HG03342 (cell line): Measurements from ENCODE around the gene NKX2-2.

Experiments used
- ATAC-seq: cut with Tn5 transposase; IDR thresholded peaks from one replicate; pipeline ENCODE4 v1.9.1; 2021; ENCODE audit warnings: mild to moderate bottlenecking, moderate library complexity; ENCODE audit not compliant: unreplicated experiment

NKX2-2 gene

DNA sequence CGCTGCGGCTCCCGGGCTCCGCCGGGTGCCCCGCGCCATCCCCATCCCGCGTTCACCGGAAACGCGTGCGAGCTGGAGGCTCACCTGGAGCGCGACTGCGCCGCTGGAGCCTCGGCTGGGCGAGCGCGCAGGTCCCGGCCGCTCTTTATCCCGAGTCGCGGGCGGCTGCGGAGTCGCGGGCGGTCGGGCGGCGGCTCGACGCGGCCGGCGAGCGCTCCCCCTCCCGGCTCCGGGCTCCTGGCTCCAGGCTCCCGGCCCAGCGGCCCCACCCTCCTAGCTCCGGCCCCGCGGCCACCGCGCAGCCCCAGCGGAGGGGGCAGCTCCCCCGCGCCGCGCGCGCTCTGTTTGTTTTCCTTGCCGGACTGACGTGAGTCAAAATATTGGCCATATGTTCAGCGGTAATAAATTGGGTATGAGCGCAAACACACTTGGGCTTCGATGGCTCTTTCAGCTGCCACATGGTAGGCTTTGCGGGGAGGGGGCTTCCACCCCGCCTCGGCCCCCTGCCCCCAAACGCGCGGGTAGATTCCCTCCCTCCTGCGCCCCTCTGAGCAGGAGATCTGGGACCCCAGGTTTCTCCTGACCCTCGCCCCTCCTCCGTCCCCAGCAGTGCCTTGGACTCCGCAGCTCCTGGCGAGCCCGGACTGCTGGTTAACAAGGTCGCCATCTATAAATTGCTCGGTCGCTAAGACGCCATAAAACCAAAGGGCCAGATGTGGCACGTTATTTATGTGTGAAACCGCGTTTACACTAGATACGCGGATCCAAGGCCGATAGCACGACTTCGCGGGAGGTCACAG, 8.8 kb upstream of the NKX2-2 start:
- no peak for ATAC-seq

DNA sequence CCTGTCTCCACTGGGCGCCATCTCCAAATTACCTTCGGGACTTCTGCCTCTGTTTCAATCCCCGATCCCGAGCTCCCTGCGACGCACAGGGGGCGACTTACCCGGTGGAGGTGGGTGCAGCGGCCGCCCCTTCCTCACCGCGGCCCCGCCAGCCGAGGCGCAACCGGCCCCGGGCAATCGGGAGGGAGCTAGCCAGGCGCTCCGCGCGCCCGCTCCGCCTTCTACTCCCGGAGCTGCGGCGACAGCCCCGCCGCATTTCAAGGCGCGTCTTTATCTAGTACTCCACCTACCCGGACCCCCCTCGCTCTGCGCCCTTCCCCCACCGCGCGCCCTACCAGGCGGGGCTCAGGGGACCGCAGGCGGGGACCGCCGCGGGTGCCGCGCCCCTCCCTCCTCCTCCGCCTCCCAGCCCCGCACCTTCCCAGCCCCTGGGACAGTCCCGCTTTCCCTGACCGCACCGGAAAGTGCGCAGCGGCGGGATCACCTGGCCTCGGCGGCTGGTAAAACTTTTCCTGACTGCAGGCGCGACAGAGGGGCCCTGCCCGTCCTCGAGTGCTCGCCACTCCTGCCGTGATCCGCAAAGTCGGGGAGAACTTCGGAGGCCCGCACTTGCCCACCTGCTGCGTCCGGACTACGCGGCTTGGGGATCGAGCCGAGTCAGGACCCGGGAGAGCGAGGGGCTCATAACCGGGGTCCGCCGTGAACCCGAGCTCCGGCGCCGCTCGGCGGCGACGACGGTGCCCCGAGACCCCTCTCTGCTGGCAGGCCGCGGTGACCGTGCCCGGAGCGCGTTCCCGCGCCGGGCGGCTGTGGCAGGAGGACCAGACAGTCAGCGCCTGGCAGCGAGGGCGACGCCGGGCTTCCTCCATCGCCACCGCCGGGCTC, 8.0 kb upstream of the NKX2-2 start:
- no peak for ATAC-seq

DNA sequence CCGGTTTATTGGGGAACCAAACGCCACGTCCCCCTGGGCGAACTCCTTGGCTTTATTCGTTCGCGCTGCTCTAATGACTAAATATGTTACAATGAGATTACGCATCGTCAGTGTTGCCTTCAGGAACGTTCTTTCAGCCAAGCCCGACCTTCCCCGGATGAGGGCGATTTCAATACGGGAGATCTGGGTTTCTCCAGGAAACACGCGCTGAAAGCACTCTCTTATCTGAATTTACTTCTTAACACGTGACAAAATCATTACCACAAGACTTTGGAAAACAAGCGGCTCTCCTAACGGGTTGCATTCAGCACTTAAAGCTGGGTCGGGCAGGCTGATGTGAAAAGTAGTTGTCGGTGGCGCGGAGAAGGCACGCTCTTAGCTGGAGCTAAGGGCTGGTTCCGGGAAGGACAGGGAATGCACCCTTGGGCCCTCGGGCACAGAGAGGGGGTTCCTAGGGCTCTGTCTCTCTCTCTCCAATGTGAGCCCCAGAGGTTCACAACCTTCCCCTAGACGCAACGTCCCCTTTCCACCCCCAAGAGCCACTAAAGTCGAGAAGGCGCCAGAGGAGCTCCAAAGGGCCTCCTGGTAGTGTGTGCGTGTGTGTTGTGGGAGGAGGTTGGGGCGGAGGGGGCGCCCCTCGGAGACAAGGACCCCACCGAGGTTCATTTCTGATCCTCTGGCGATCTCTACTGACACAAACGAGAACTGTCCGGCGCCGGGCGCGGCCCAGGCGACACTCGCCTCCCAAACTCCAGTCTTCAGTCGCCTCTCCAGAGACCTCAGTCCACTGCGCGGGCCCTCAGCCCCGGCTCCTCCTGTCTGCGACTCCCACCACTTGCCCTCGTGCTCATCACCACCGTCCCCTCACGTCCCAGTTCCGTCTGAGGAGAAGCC, 7.1 kb upstream of the NKX2-2 start:
- no peak for ATAC-seq

DNA sequence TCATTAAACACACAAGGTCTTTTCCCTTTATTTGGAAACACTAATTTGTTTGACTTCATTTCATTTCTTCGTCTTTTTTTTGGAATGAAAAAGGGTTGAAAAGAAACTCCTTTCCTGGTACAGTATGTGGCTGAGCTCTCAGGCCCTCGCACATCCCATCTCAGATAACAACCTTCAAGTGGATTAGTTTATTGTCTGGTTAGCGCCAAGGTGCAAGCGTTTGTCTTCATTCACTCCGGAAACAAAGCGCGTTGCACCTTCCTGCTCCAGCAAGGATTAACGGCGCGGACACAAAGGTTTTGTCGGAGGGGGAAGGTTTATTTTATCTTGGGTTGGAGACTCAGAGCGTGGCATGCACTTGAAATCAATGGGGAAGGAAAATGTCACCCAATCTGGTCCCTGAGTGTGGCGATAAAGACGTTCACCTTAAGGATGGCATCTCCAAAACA, 5.3 kb upstream of the NKX2-2 start:
- no peak for ATAC-seq

DNA sequence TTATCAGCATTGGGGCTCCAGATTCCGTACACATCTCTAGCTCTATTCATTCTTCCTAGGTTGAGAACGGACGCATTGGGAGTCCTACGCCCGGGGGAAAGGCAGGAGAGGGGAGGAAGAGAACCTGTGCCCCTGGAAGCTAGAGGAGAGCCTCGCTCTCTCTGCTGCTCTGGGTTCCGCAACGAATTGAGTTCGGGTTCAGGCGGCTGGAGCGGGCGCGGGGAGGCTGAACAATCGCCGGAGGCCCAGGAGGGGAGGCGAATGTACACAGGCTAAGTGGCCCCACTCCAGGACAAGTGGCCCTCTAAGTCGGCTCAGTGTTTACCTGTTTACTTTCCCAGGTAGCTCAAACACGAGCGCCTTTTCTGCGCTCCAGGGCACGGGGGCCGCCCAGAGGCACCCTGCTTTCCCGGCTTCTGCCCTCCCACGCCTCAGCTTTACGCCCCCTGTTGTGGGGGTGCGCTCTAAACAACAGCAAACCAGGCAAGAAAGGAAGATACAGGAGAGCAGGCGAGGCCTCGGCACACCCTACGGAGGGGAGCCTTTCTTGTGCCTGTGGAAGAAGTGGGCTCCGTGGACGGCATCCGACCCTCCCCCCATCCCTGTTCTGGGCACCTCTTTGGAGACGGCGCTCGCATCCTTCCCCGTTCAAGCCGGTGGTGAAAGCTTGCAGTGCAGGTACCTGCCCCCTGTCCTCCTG, 4.6 kb upstream of the NKX2-2 start:
- ATAC-seq, result no peak

DNA sequence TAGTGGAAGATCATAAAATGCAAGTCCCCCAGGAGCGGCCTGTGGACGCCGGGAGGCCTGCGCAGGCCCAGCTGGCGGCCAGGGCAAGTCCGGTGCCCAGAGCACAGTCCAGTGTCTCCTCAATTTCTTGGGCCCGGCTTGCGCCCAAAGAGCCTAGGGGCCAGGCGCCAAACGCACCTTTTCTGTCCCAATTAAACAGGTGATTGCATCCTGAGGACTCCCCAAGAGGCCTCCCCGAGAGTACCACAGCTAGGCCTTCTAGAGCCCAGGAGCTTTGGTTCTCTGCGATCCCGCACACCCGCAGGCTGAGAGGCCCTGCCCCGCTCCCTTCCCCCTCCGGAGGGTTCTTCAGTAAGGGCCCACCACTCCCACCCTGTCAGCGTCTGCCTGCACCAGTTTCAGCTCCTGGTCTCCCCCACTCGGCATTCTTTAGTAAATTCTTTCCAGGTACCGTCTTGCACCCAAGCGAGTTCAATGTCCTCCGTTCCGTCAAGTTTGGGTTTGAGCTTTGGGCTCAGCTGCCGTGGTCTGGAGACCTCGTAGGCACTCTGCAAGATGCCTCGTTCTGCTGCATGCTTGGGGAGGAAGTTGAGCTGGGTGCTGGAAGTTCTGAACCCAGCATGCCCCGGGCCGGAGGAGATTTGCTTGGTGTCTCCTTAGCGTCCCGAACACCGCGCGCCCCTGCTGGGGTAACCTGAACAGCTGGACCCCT, 3.9 kb upstream of the NKX2-2 start:
- no peak for ATAC-seq

DNA sequence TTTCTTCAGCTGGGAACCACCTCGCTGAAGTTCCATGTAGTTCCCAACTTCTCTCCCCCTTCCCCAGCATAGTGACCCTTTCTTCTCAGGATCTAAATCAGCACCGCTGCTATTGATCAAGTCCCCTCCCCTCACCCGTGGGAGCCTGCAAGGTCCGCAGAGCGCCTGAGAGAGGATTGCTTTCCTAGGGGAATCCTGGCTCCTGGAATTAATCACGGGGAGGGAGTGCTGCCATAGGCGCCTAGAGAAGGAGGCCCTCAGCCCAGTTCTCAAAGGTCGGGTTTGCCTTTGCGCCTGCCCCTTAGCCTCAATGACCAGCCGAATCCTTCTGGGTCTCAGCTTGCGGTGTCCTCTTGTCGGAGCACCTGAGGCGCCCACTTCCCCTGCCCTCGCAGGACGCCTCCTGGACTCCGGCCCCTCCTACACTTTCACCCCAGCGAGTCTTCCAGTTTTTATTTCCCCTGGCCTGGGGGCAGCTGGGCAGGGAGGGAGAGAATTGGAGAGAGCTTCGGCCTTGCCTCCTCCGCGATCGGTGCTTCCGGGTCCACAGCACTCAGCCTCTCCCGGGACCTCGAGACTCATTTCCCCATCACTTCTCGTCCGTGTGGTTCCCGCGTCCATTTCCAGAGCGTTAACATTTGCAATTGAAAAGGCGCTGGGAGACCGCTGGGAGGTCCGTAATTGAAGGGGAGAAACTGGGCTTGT, 3.1 kb upstream of the NKX2-2 start:
- no peak for ATAC-seq

DNA sequence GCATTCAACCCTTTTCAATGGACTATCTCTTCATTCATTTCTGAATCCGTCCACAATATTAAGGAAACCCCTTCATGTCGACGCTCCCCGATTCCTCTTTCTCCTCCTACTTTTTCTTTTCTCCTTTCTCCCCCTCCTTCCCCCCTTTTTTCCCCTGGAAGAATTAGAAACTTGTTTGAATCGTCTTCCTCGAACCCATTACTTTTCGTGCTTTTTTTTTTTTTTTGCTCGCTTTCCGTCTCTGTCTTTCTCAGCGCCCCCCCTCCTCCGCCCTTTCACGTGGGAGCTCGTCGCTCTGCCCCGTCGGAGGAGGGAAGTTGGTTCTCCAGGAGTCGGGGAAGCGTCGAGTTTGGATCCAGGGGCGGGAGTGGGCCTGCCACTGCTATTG, 2.3 kb upstream of the NKX2-2 start:
- no peak for ATAC-seq

DNA sequence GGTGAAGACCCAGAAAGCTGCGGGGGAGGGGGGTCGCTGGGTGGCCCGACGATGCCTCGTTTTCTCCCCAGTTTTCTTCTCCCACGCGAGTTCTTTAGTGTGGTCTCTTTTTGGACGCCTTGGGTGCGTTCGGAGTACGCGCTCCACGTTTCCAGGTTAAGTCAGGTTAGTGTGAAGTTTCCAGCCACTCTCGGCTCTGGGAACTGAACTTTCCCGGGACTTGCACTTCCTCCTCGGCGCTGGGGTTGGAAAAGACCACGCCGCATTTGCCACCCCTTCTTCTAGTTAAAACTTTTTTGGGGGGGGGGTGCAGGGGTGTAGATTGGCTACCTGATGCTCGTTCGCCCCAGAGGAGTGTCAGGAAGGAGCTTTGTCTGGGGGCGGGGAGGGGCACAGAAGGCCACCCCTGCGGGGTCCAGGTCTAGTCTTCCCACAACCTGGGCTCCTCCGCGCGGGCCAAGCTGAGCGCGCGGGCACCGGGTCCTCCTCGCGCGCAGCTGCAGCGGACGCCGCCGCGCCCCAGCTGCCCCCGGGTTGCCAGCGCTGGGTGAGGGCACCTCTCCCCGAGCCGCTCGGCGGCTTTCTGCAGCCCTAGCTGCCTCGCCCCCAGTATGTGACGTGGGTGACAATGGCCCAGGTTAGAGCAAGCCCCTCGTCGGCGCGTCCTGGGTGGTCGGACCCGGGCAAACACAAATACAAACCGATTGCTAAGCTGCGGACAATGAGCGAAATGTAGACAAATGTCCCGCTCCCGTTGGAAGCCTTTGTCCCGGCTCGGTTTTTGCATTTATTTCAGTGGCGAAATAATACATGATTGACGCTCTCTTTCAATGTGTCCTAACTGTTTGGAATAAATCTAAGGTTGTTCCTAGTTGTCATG, 1.7 kb upstream of the NKX2-2 start:
- no peak for ATAC-seq

DNA sequence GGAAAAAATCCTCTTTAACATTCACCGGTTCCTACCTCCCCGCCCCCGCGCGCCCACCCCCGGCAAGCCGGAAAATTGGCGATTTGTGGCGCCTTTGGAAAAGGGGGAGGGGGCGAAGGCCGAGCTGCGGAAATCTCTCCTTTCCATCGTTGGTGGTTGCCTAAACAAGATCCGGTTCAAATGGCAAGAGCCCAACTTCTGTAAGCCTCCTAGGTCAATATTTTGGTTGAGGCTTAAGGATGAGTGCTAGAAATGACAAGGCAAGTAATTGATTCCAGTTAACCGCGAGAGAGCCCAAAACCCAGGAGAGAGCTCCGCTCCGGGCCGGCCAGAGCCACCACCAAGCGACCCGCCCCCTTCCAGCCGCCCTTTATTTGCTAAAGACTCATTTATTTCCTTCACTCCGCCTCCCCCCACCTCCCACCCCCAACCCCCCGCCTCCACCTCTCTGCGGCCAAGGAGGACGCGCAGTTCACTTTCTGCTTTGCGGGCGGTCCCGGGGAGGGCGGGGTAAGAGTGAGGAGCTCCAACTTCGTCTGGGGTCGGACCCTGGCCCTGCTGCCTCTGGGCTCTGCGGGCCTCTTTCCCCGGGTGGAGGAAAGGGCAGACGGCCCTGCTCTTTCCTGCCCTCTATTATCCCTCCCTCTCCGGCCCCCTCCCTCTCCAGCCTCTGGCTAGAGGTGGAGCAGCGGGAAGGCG, 838 bp upstream of the NKX2-2 start:
- ATAC-seq, result no peak

DNA sequence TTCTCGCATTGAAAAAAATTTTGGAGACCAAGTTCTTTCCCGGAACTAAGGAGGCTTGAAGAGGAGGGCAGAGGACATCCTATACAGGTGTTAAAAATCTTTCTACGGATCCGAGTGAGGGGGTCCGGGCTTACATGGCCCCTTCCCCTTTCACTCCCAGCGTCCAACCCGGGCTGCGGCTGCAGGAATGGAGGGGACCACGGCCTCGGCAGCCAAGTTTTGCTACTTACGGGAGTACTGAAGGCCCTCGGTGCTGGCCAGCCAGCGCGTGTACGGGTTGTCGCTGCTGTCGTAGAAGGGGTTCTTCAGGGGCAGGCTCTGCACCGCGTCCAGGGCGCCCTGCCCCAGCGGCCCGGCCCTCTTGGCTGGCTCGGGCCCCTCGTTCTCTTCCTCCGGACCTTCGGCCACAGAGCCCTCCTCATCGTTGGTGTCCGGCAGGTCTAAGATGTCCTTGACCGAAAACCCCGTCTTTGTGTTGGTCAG, 642 bp downstream of the NKX2-2 start:
- ATAC-seq, result no peak

DNA sequence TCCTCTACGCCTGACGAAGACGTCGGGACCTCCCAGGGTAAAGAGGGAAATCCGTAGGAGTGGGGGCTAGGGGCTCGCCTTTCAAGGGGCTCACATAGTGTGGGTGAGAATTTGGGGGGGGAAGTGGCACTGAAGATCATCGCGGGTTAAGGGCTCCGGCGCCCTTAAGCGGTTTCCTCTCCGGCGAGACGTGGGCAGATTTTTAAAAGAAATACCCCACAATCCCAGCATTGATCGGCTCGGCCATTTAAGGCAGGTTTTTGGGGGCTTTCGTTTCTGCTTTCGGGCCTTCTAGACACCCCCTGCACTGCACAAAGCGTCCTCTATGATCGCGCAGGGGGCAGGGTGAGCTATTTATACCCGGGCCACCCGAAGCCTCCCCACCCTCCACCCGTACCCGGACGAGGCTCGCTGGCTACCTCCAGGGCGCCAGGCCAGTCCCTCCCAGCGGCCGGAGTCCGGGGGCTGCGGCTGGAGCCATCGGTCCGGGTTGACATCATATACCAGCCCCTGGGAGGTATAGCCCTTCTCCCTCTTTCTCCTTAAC, 1.2 kb downstream of the NKX2-2 start:
- ATAC-seq, result no peak

DNA sequence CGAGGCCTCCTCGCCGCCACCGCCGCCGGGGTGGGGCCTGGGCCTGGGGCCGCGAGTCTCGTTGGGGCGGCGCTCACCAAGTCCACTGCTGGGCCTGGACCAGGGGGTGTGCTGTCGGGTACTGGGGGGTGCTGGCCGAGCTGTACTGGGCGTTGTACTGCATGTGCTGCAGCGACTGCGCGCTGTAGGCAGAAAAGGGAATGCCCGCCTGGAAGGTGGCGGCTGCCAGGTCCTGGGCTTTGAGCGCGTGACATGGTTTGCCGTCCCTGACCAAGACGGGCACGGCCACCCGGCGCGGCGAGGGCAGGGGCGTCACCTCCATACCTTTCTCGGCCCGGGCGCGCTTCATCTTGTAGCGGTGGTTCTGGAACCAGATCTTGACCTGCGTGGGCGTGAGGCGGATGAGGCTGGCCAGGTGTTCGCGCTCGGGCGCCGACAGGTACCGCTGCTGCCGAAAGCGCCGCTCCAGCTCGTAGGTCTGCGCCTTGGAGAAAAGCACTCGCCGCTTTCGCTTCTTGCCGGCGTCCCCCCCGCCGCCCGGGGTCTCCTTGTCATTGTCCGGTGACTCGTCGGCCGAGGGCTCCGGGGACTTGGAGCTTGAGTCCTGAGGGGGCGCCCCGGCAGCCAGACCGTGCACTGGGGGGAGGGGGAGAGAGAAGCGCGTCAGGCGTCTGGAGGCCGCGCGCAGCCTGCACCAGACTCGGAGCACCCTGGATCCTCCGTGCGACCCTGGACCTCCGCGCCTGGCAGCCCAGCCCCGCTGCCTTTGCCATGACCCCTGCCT, 1.8 kb downstream of the NKX2-2 start:
- no peak for ATAC-seq

DNA sequence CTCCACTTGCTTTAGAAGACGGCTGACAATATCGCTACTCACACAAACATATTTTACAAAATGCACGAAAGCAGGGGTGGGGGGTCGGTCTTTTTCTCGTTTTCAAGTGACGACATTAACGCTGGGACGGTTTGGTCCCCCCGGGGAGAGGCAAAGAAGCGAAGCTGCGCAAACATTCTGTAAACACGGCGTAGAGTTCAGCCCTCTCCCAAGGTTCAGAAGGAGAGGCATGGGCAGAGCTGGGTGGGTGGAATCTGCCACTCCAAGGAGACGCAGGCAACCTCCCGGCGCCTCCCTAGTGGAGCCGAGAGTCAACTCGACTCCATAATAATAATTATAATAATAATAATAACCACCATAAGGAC, 2.4 kb downstream of the NKX2-2 start:
- ATAC-seq, result no peak

DNA sequence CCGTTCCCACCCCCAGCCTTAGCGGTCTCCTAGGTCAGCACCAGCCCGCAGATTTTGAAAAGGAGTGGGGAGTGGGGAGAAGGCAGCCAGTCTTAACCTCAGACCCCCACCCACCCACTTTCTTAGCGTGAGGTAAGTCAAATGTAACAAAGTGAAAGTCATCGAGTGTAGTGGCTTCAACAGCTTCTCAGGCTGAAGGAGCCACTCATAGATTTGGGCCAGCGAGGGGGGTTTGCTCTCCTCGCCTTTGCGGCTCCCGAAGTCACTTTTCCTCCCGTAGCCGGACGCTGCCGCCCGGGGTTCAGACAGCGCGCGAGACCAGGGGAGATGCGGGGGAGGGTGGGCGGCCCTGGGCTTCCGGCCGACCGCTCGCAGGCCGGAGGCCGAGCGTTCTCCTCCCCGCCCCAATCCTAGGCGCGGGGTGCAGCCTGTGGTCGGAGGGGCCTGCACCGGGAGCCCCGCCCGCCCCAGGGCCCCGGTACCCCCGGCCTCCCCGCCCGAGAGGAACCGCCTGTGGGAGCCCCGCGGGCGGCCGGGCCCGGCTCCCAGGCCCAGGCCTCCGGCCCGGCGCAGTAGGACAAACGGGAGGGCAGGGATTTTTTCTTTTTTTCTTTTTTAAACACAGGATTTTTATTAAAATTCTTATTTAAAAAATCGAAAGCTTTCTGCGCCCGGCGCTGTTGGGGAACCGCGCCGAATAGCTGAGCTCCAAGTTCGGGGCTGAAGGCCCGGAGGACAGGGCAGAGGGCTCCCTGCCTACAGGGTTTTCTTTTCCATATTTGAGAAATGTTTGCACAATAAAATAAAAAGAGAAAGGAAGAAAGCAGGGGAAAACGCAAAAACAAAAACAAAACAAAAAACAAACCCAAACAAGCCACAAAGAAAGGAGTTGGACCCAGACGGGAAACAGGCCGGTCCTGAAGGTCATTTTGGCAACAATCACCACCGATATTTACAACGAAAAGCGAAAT, 3.2 kb downstream of the NKX2-2 start:
- no peak for ATAC-seq
